ENCODE results near the gene OCA2. TPM values are rescaled to one million over a fixed set of nuclear protein-coding genes. Genes with fewer than 3 reads are reported as not detected.
A peak's percentile ranks its signal among the peaks of the same experiment; 100 is the strongest.

OCA2 gene
- total and polyA plus RNA-seq, 2 of the 13 experiments (the other 11 are each of a cell fraction or from before 2014, with no cell fraction given): 0.02 to 0.05 TPM

DNA sequence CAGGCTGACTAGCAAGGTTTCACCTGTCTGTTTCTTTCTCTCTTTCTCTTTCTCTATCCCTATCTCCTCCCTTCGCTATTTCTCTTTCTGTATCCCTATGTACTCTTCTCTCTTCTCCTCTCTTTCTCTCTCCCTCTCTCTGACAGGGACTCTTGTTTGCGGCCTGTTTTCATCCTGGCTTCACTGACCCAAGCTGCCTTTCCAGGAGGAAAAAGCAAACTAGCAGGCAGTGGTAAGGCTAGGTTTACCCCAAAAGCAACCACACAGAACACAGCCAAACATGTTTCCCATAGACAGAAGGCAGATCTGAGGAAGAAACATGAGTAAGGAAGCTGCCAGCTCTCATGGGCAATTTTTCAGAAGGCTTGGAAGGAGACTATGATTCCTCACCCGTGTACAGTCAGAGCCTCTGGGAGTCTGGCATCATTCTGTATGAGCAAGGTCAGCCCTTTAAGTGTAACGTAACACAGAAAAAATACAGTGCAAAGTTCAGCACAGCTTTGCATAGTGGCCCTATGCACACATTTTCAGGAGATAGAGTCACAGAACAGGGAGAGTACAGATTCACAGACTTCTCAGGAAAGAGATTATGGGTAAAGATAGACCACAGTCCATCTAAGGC lies 61.0 kb downstream of the OCA2 start:
- Histone ChIP-seq H3K4me3 (replicated peaks in 1 of 3; ENCODE audit: insufficient read depth in 1 of 3, low read depth in 2 of 3, low read length in 3 of 3) (no peak overlapping the region; a peak in 2 of 6 replicates), H3K36me3 (replicated peaks in 1 of 2; ENCODE audit: control insufficient read depth in 1 of 2, insufficient read depth in 2 of 2, low read length in 2 of 2) (no peaks in the 10 kb centered on the region), H3K9me3 (ENCODE audit: low read length) (no peaks in the 10 kb centered on the region), H3K4me1 (ENCODE audit: insufficient read depth, low read length) (peaks cover 21% of the 10 kb centered on the region), H3K9ac (ENCODE audit: insufficient read depth, low read depth, low read length) (no peak overlapping the region), H4K20me1 (ENCODE audit: insufficient read depth, low read length) (no peaks in the 10 kb centered on the region), H3K4me2 (ENCODE audit: low read depth, low read length) (peak overlapping the region; percentile 64), H2AFZ (ENCODE audit: low read length) (no peak overlapping the region), H3K79me2 (ENCODE audit: insufficient read depth, low read length) (no peaks in the 10 kb centered on the region), H3K27ac (ENCODE audit: extremely low read length, insufficient read depth, low read length) (peak overlapping the region; percentile 11), H3K27me3 (ENCODE audit: control insufficient read depth in 1 of 2, insufficient read depth in 2 of 2, low read length in 2 of 2) (no peaks in the 10 kb centered on the region; a peak in 1 of 5 replicates)
- peak; percentile 82 for DNase-seq (ENCODE audit: low spot score)
- ChIA-PET POLR2A (no interaction called here), CTCF (ENCODE audit: low intra/inter-chr PET ratio, low total read pairs) (no interaction called here)
- BruUV-seq (replicated peaks): no TSS peak
- peak; percentile 73 for FAIRE-seq
- WGBS (ENCODE audit: low lambda C conversion rate): 8% methylated on average over 4 of the region's 4 CpGs
- peak; percentile 99 for ATAC-seq
- in situ Hi-C loops (cut with HindIII; ENCODE audit: extremely low pct_ligation_motif_present, low pct_unique_long_range_greater_than_20kb) (no loop called here), intact Hi-C loops (cut with micrococcal nuclease; ENCODE audit: unreplicated experiment) (no loop called here)
- no peak for TF ChIP-seq FOXA1 (IDR thresholded peaks at IDR 0.05)
- TF ChIP-seq FOXA1 (CRISPR knock-in tag; IDR thresholded peaks at IDR 0.05): peak; percentile 36; the same call in 1 of the 2 replicates
- peak; percentile 48; the same call in 1 of the 2 replicates for TF ChIP-seq HMG20A (CRISPR knock-in tag; IDR thresholded peaks at IDR 0.05; ENCODE audit: borderline replicate concordance)
- peak; percentile 95 for TF ChIP-seq BCL6 (CRISPR knock-in tag; IDR thresholded peaks at IDR 0.05)
- TF ChIP-seq FOXA3 (CRISPR knock-in tag; IDR thresholded peaks at IDR 0.05): peak; percentile 37; the same call in 1 of the 2 replicates
- TF ChIP-seq SOX5 (CRISPR knock-in tag; IDR thresholded peaks at IDR 0.05; ENCODE audit: borderline replicate concordance): peak; percentile 17; the same call in 1 of the 2 replicates
- peak; percentile 33; the same call in 1 of the 2 replicates for TF ChIP-seq MAFF (IDR thresholded peaks at IDR 0.05; ENCODE audit: low read depth, low read length)
- peak; percentile 58; the same call in 1 of the 2 replicates for TF ChIP-seq GATAD2A (CRISPR knock-in tag; IDR thresholded peaks at IDR 0.05)
- TF ChIP-seq MEIS1 (CRISPR knock-in tag; IDR thresholded peaks at IDR 0.05; ENCODE audit: borderline replicate concordance): no peak
- peak; percentile 46; the same call in 1 of the 2 replicates for TF ChIP-seq MED1 (CRISPR knock-in tag; IDR thresholded peaks at IDR 0.05)
- TF ChIP-seq SIX1 (CRISPR knock-in tag; IDR thresholded peaks at IDR 0.05; ENCODE audit: borderline replicate concordance): 0 out of 2 replicates have a peak, but pooled peaks have one; percentile 19
- no peak for TF ChIP-seq ZNF430 (CRISPR knock-in tag; IDR thresholded peaks at IDR 0.05)
- no peak for TF ChIP-seq ZNF264 (CRISPR knock-in tag; IDR thresholded peaks at IDR 0.05)
- 0 out of 2 replicates have a peak, but pooled peaks have one; percentile 30 for TF ChIP-seq RNF219 (CRISPR knock-in tag; IDR thresholded peaks at IDR 0.05)
- no peak for TF ChIP-seq RFXAP (CRISPR knock-in tag; IDR thresholded peaks at IDR 0.05; ENCODE audit: borderline replicate concordance)
- TF ChIP-seq ZMYM4 (CRISPR knock-in tag; IDR thresholded peaks at IDR 0.05): 0 out of 2 replicates have a peak, but pooled peaks have one; percentile 21
- peak; percentile 69; the same call in 1 of the 2 replicates for TF ChIP-seq NCOR1 (IDR thresholded peaks at IDR 0.05; ENCODE audit: borderline replicate concordance, low read length)
- TF ChIP-seq SKI (IDR thresholded peaks at IDR 0.05; ENCODE audit: partially characterized antibody): peak; percentile 32
- TF ChIP-seq ZNF20 (CRISPR knock-in tag; IDR thresholded peaks at IDR 0.05): no peak
- no peak for TF ChIP-seq ZNF615 (CRISPR knock-in tag; IDR thresholded peaks at IDR 0.05; ENCODE audit: borderline replicate concordance)
- peak; percentile 36; the same call in 1 of the 2 replicates for TF ChIP-seq CEBPG (CRISPR knock-in tag; IDR thresholded peaks at IDR 0.05)
- TF ChIP-seq RARA (CRISPR knock-in tag; IDR thresholded peaks at IDR 0.05): peak; percentile 61; the same call in 1 of the 2 replicates

All from HepG2 (cell line).